Measurements from ENCODE around the gene ZNF177. TPM values are rescaled to one million over a fixed set of nuclear protein-coding genes. Genes with fewer than 3 reads are reported as not detected.

The ZNF177 gene
- total RNA-seq, 2 experiments from 2014 or later, result 0.50 to 0.60 TPM

Other genes with a start within 250 kb of the ZNF177 start
- not detected for gene OR7G1, start 247.2 kb upstream of the ZNF177 start, total RNA-seq
- not detected for gene OR7G3, start 236.1 kb upstream of the ZNF177 start, total RNA-seq
- 10 to 100 TPM; 30.8 to 33.2 TPM for gene ZNF317, start 222.6 kb upstream of the ZNF177 start, total RNA-seq
- gene OR7D2, start 184.0 kb upstream of the ZNF177 start, total RNA-seq, result under 1 TPM; 0.08 TPM
- gene OR7D4, start 143.4 kb upstream of the ZNF177 start, total RNA-seq, result not detected
- gene OR7E24, start 112.1 kb upstream of the ZNF177 start, total RNA-seq, result not detected
- gene ZNF699, start 53.2 kb upstream of the ZNF177 start, total RNA-seq, result 10 to 100 TPM; 10.7 to 11.7 TPM
- 10 to 100 TPM; 15.6 to 18.5 TPM for gene ZNF559, start 38.8 kb upstream of the ZNF177 start, total RNA-seq
- gene ZNF266, start 72.6 kb downstream of the ZNF177 start, total RNA-seq, result 10 to 100 TPM; 31.3 to 32.1 TPM
- gene ZNF560, start 135.6 kb downstream of the ZNF177 start, total RNA-seq, result not detected
- gene ZNF426, start 175.6 kb downstream of the ZNF177 start, total RNA-seq, result 10 to 100 TPM; 15.5 to 16.1 TPM
- gene ZNF121, start 221.5 kb downstream of the ZNF177 start, total RNA-seq, result 10 to 100 TPM; 40.5 to 44.6 TPM

Measured in activated CD4-positive, alpha-beta memory T cell treated with anti-CD3 and anti-CD28 coated beads, Interleukin-2, amount 10 ng/mL, durations not matched to agents 7 days and 5 days (primary cell).